Neural cell (in vitro differentiated cells): ENCODE data around the gene ITGB5.

ENCODE experiments used
- EZH2 ChIP-seq: fragments of 200-600, 300-800 bp; shearing (Covaris generic), sonication (generic); IDR thresholded peaks from 2 replicates; pipeline ENCODE4 v1.6.1; 2014; ENCODE audit warnings: antibody characterized with exemption, low read length, borderline replicate concordance, mild to moderate bottlenecking; ENCODE audit not compliant: insufficient read depth, poor library complexity, severe bottlenecking
- TF ChIP-seq, protein P1 (sequence below): fragments of 450-650 bp; IDR thresholded peaks from 2 replicates; pipeline ENCODE4 v1.5.1; 2014; ENCODE audit warnings: antibody characterized with exemption, mild to moderate bottlenecking, moderate library complexity; ENCODE audit not compliant: poor library complexity, severe bottlenecking

DNA sequence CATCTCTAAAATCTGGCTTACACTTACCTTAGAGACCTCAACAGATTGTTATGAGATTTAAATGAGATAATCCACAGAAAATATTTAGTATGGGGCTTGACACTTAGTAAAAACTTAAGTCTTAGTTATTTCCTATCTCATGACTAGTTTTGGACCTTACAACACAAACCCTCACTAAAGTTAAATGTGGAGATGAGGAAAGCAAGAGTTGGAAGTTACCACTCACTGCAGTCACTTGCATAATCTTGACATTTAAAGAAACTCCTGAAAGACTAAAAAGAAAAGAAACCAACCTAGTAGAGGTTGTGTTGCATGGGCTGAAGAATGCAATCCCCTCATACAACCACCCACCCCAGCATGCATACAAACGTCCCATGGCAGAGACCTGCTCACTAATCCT, 40.1 kb downstream of the ITGB5 start:
- no peak for TF ChIP-seq EZH2
- TF ChIP-seq, protein P1, sequence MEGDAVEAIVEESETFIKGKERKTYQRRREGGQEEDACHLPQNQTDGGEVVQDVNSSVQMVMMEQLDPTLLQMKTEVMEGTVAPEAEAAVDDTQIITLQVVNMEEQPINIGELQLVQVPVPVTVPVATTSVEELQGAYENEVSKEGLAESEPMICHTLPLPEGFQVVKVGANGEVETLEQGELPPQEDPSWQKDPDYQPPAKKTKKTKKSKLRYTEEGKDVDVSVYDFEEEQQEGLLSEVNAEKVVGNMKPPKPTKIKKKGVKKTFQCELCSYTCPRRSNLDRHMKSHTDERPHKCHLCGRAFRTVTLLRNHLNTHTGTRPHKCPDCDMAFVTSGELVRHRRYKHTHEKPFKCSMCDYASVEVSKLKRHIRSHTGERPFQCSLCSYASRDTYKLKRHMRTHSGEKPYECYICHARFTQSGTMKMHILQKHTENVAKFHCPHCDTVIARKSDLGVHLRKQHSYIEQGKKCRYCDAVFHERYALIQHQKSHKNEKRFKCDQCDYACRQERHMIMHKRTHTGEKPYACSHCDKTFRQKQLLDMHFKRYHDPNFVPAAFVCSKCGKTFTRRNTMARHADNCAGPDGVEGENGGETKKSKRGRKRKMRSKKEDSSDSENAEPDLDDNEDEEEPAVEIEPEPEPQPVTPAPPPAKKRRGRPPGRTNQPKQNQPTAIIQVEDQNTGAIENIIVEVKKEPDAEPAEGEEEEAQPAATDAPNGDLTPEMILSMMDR: no peak
